Mesodermal cell (in vitro differentiated cells): ENCODE measurements around the gene OR7C1.
"Not testable (repeated sequence)": the region's sequence is repeated elsewhere in the genome, so short reads cannot be mapped to it uniquely, and the experiment has no call there.

ENCODE experiments used
- H3K27ac ChIP-seq: 2 replicates; pipeline ENCODE4 v1.7.0; 2013; ENCODE audit warnings: mild to moderate bottlenecking, low read depth, low read length, moderate library complexity; ENCODE audit not compliant: severe bottlenecking
- H3K36me3 ChIP-seq: 2 replicates; pipeline ENCODE4 v1.7.1; 2013; ENCODE audit warnings: mild to moderate bottlenecking, low read length, moderate library complexity; ENCODE audit not compliant: control insufficient read depth, insufficient read depth
- H3K4me1 ChIP-seq: one replicate; pipeline ENCODE4 v1.7.1; 2013; ENCODE audit warnings: mild to moderate bottlenecking, low read length; ENCODE audit not compliant: insufficient read depth, control insufficient read depth, poor library complexity, severe bottlenecking
- H3K4me3 ChIP-seq: 2 replicates; pipeline ENCODE4 v1.7.0; 2013; ENCODE audit warnings: low read length, control low read depth, mild to moderate bottlenecking; ENCODE audit not compliant: insufficient read depth, poor library complexity, severe bottlenecking; ENCODE audit errors: extremely low read depth
- H3K9me3 ChIP-seq: 2 replicates; pipeline ENCODE4 v1.7.1; 2013; ENCODE audit warnings: mild to moderate bottlenecking, low read length, moderate library complexity; ENCODE audit not compliant: control insufficient read depth
- WGBS, 2 experiments: methylation state at CpG; one replicate each; pipeline ENCODE4 v1.1.5; 2013; ENCODE audit warnings: missing lambda C conversion rate in 2 of 2; ENCODE audit not compliant: insufficient coverage in 2 of 2; 5-methylcytosine and 5-hydroxymethylcytosine counted together

The OR7C1 gene

GRCh38 chr19:14775869-14776586, 59.0 kb downstream of the OR7C1 start:
- no peak overlapping the region for H3K27ac ChIP-seq
- WGBS, 2 experiments: 70 to 71% methylated on average over 13 to 17 of the region's 22 CpGs
- H3K4me1 ChIP-seq: no peaks in the 10 kb centered on the region
- peaks cover 6% of the 10 kb centered on the region for H3K9me3 ChIP-seq
- no peak overlapping the region for H3K4me3 ChIP-seq
- no peaks in the 10 kb centered on the region for H3K36me3 ChIP-seq

DNA sequence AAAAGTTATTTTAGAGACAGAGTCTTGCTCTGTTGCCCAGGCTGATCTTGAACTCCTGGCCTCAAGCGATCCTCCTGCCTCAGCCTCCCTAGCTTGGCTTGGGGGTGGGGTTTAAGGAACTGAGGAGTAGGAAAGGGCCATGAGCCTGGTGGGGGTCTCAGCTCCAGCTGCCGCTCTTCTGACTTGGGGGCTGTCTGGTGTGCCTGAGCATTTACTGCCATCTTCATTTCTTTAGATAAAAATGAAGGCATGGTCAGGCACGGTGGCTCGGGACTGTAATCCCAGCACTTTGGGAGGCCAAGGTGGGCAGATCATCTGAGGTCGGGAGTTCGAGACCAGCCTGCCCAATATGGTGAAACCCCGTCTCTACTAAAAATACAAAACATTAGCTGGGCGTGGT, 59.7 kb downstream of the OR7C1 start:
- not testable (repeated sequence) for H3K27ac ChIP-seq, H3K9me3 ChIP-seq, H3K4me1 ChIP-seq, H3K36me3 ChIP-seq, H3K4me3 ChIP-seq
- WGBS, 2 experiments: 51 to 84% methylated on average over 5 to 6 of the region's 8 CpGs

DNA sequence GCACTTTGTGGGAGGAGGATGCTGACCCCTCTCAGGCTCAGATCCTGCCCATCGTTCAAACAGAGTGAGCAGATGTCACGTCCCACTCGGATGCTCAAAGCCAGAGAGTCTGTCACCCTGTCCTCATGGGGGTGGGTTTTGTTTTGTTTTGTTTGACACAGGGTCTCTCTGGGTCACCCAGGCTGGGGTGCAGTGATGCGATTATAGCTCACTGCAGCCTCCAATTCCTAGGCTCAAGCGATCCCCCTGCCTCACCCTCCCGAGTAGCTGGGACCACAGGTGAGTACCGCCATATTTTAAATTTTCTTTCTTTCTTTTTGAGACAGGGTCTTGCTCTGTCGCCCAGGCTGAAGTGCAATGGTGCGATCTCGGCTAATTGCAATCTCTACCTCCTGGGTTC, 60.6 kb downstream of the OR7C1 start:
- Histone ChIP-seq H3K4me1 (no peaks in the 10 kb centered on the region), H3K9me3 (peaks cover 9% of the 10 kb centered on the region), H3K27ac (no peak overlapping the region), H3K36me3 (no peaks in the 10 kb centered on the region), H3K4me3 (no peak overlapping the region)
- WGBS, 2 experiments: 62 to 95% methylated on average over 7 to 8 of the region's 10 CpGs

- H3K4me1 ChIP-seq: not testable (repeated sequence)
- WGBS, 2 experiments: no CpG with 5 or more reads among the region's 9 CpGs
These were observed 61.3 kb downstream of the OR7C1 start for GRCh38 chr19:14773722-14774121.

GRCh38 chr19:14772995-14773394, 62.0 kb downstream of the OR7C1 start:
- H3K27ac ChIP-seq: no peak overlapping the region
- peaks cover 17% of the 10 kb centered on the region for H3K9me3 ChIP-seq
- H3K4me1 ChIP-seq: no peaks in the 10 kb centered on the region
- no peak overlapping the region for H3K4me3 ChIP-seq
- WGBS, 2 experiments: 52 to 54% methylated on average over 2 of the region's 7 CpGs
- no peaks in the 10 kb centered on the region for H3K36me3 ChIP-seq

More at GRCh38 chr19:14773722-14774121, 61.3 kb downstream of the OR7C1 start:
- H3K36me3 ChIP-seq, H3K9me3 ChIP-seq, H3K4me3 ChIP-seq, H3K27ac ChIP-seq: not testable (repeated sequence)

DNA sequence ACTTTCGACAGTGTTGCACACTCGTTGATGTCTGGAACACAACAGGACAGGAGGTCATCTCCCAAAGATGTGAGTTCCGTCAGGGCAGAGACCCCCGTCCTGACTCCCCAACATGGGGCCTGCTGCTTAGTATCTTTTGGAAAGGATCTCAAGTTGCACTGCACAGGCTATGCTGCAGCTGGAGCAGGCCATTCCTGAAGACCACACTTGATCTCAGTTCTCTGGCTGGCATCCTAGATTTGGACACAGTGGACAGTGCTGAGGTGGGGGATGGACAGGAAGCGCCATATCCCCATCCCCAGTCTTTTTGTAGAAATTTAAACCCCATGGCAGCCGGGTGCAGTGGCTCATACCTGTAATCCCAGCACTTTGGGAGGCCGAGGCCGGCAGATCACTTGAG, 62.5 kb downstream of the OR7C1 start:
- no peak overlapping the region for H3K27ac ChIP-seq
- H3K4me3 ChIP-seq: no peak overlapping the region
- 76 to 89% methylated on average over 5 to 7 of the region's 8 CpGs for WGBS, 2 experiments
- no peaks in the 10 kb centered on the region for H3K4me1 ChIP-seq
- peaks cover 20% of the 10 kb centered on the region for H3K9me3 ChIP-seq
- no peaks in the 10 kb centered on the region for H3K36me3 ChIP-seq

DNA sequence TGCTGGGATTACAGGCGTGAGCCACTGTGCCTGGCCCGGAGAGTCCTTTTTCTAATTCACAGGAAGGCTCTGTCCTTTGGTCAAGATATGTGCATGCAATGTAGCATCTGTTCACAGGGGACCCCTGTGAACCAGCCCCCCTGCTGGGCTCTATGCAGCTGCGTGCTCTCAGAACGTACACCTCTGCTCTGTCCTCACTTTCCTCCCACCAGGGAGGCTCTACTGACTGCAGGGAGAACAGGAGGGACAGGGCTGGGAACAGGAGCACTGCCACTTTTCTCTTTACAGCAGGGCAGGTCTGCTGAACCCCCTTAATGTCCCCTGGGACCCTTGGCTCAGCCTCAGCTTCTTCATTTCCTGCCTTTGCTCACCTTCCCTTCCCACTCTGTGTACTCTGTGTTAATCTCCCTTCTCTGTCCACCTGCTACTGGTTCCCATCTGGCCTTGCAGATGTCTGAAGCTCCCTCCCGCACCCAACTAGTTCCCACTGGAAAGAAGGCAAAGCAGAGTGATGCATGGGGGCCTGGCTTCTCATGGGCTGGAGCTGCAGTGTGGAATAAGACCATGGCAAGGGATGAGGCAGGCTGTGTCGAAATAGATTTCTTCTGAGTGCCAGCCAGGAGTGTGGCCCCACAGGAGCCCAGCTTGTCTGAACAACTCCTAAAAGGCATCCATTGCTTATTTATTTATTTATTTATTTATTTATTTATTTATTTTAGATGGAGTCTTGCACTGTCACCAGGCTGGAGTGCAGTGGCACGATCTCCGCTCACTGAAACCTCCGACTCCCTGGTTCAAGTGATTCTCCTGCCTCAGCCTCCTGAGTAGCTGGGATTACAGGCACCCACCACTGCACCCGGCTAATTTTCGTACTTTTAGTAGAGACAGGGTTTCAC, 63.8 kb downstream of the OR7C1 start:
- Histone ChIP-seq H3K36me3 (no peaks in the 10 kb centered on the region), H3K27ac (no peak overlapping the region), H3K4me1 (no peaks in the 10 kb centered on the region), H3K4me3 (no peak overlapping the region), H3K9me3 (peaks cover 22% of the 10 kb centered on the region)
- 75 to 87% methylated on average over 8 of the region's 11 CpGs for WGBS, 2 experiments

DNA sequence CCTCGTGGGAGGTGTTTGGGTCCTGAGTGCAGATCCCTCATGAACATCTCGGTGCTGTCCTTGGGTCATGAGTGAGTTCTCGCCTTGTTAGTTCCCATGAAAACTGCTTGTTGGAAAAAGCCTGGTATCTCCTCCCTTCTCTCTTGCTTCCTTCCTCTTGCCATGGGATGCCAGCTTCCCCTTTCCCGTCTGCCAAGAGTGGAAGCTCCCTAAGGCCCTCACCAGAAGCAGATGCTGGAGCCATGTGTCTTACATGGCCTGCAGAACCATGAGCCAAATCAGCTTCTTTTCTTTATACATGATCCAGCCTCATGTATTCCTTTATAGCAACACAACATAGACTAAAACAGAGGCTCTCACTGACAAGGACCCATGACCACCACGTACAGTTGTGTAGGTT, 64.8 kb downstream of the OR7C1 start:
- H3K27ac ChIP-seq: no peak overlapping the region
- no peak overlapping the region for H3K4me3 ChIP-seq
- no peaks in the 10 kb centered on the region for H3K36me3 ChIP-seq
- no peaks in the 10 kb centered on the region for H3K4me1 ChIP-seq
- 48 to 56% methylated on average over 4 of the region's 5 CpGs for WGBS, 2 experiments
- peaks cover 22% of the 10 kb centered on the region for H3K9me3 ChIP-seq

DNA sequence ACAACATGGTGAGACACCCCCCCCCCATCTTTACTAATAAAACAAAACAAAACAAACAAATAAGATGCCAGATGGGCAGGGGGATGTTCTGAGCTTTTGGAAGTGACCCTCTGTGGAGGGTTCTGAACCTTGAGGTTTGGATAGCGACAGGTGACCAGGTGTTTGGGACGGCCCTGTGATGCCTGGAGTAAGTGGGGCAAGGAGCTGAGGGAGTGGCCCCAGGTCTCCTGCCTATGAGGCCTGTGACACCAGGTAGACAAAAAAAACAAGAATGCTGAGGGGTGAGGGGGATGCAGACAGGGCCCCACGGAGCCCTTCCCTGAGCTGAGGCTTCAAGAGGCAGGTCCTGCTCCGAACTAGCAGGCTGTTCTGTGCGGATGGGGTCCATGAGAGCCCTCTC, 65.8 kb downstream of the OR7C1 start:
- WGBS, 2 experiments: 76 to 79% methylated on average over 5 of the region's 5 CpGs
- Histone ChIP-seq H3K4me3 (no peak overlapping the region), H3K27ac (no peak overlapping the region), H3K9me3 (peaks cover 30% of the 10 kb centered on the region), H3K36me3 (no peaks in the 10 kb centered on the region), H3K4me1 (no peaks in the 10 kb centered on the region)

- Histone ChIP-seq H3K4me3 (no peak overlapping the region), H3K9me3 (peaks cover 30% of the 10 kb centered on the region), H3K36me3 (no peaks in the 10 kb centered on the region), H3K4me1 (no peaks in the 10 kb centered on the region), H3K27ac (no peak overlapping the region)
- 50 to 78% methylated on average over 1 to 2 of the region's 2 CpGs for WGBS, 2 experiments
These were observed 67.0 kb downstream of the OR7C1 start for GRCh38 chr19:14768001-14768400.
